GM18511 (cell line): ENCODE results near the gene TSPAN1.

Source experiments
- ATAC-seq: cut with Tn5 transposase; IDR thresholded peaks from one replicate; pipeline ENCODE4 v1.9.1; 2021; ENCODE audit warnings: mild to moderate bottlenecking, moderate library complexity; ENCODE audit not compliant: unreplicated experiment

Gene TSPAN1

GRCh38 chr1:46159516-46159915 lies 15.4 kb upstream of the TSPAN1 start:
- no peak for ATAC-seq

GRCh38 chr1:46160212-46160611 lies 14.7 kb upstream of the TSPAN1 start:
- no peak for ATAC-seq

GRCh38 chr1:46166521-46167462 lies 8.1 kb upstream of the TSPAN1 start:
- ATAC-seq: no peak

- no peak for ATAC-seq
These were observed 6.4 kb upstream of the TSPAN1 start for GRCh38 chr1:46168477-46168876.

GRCh38 chr1:46169811-46170454 lies 5.0 kb upstream of the TSPAN1 start:
- ATAC-seq: no peak

- no peak for ATAC-seq
These were observed 3.5 kb upstream of the TSPAN1 start for GRCh38 chr1:46171351-46171750.

GRCh38 chr1:46171871-46172270 lies 3.0 kb upstream of the TSPAN1 start:
- ATAC-seq: no peak

GRCh38 chr1:46172321-46172720 lies 2.6 kb upstream of the TSPAN1 start:
- ATAC-seq: no peak

GRCh38 chr1:46173361-46173856 lies 1.5 kb upstream of the TSPAN1 start:
- ATAC-seq: no peak

- no peak for ATAC-seq
These were observed 356 bp downstream of the TSPAN1 start for GRCh38 chr1:46175243-46175642.

- no peak for ATAC-seq
These were observed 1.5 kb downstream of the TSPAN1 start, which contains the start of gene P3R3URF for GRCh38 chr1:46176211-46176865. TSS of gene P3R3URF (minus strand) at chr1:46176488. CDS start at chr1:46176471, 17 bp downstream.

- ATAC-seq: peak; percentile 68
These were observed 4.5 kb downstream of the TSPAN1 start for GRCh38 chr1:46179138-46180081.

GRCh38 chr1:46180082-46180616 lies 5.3 kb downstream of the TSPAN1 start:
- ATAC-seq: no peak

- ATAC-seq: no peak
These were observed 6.7 kb downstream of the TSPAN1 start for GRCh38 chr1:46181343-46182260.

- ATAC-seq: no peak
These were observed 8.4 kb downstream of the TSPAN1 start for GRCh38 chr1:46183079-46183847.

- no peak for ATAC-seq
These were observed 9.2 kb downstream of the TSPAN1 start for GRCh38 chr1:46183926-46184557.

GRCh38 chr1:46184920-46185658 lies 10.2 kb downstream of the TSPAN1 start:
- no peak for ATAC-seq
